Keratinocyte (primary cell): ENCODE measurements around the gene ABO.

ENCODE experiments used
- CTCF ChIP-seq, 3 experiments: IDR thresholded peaks in 1 of 3; conservative IDR thresholded peaks in 1 of 3; optimal IDR thresholded peaks in 1 of 3; 2 replicates in 2 of 3; 3 replicates in 1 of 3; pipeline versions ENCODE3 to v1.5.1; 2011; ENCODE audit warnings: low read length in 3 of 3, mild to moderate bottlenecking in 3 of 3, moderate library complexity in 2 of 3, control low read depth in 1 of 3, inconsistent platforms in 1 of 3; ENCODE audit not compliant: insufficient read depth in 2 of 3; ENCODE audit errors: extremely low read depth in 1 of 3
- EZH2 ChIP-seq: IDR thresholded peaks from one replicate; pipeline ENCODE4 v1.6.1; 2012; ENCODE audit warnings: inconsistent platforms, mild to moderate bottlenecking, low read length, moderate library complexity

DNA sequence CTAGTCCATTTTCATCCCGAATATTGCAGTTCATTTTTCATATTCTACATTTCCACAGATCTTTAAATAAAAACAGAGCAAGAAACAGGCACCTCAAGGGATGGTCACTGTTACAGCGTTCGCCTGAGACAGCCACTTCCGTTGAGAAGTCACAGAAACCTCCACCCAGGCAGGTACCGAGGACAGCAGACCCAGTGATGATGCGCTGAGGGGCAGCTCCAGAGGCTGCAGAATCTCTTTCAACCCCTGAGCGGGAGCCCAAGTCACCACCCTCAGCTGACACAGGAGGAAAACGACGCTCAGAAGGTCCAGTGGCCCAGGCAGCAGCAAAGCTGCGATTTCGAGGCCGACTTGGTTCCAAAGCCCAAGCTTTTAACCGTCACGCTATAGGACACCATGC lies 32.8 kb downstream of the ABO start:
- TF ChIP-seq EZH2 (no peak), CTCF (optimal IDR thresholded peaks at IDR 0.05 in 1 of 3, IDR thresholded peaks at IDR 0.05 in 1 of 3, conservative IDR thresholded peaks at IDR 0.05 in 1 of 3; ENCODE audit: extremely low read depth in 1 of 3, insufficient read depth in 2 of 3, low read length in 3 of 3) (no peak)
